ENCODE results near the gene CYP26C1. TPM values are rescaled to one million over a fixed set of nuclear protein-coding genes. Genes with fewer than 3 reads are reported as not detected.

Gene CYP26C1
- total and polyA plus RNA-seq, 8 donors: 0.04 to 0.17 (median 0.09) TPM; not detected in 1

GRCh38 chr10:93034426-93034825 lies 26.2 kb upstream of the CYP26C1 start:
- Histone ChIP-seq H3K27me3 (no peaks in the 10 kb centered on the region), H3K4me1 (no peaks in the 10 kb centered on the region), H3K27ac (no peak overlapping the region), H3K36me3 (no peaks in the 10 kb centered on the region), H3K9me3 (no peaks in the 10 kb centered on the region), H3K4me3 (no peak overlapping the region)
- WGBS, 2 donors: 62 to 69% methylated on average over 1 of the region's 1 CpG
- ATAC-seq (no peak), DNase-seq (no peak), FAIRE-seq (no peak)
- intact Hi-C loops (cut with DNase I): no loop called here
- no peak for TF ChIP-seq CTCF (IDR thresholded peaks at IDR 0.05)

- FAIRE-seq (no peak), ATAC-seq (no peak), DNase-seq (no peak)
- no peaks in the 10 kb centered on the region for H3K9me3 ChIP-seq
- no peak overlapping the region for H3K27ac ChIP-seq
- H3K4me1 ChIP-seq: no peaks in the 10 kb centered on the region
- TF ChIP-seq CTCF (IDR thresholded peaks at IDR 0.05): no peak
- no peaks in the 10 kb centered on the region for H3K27me3 ChIP-seq
- 92 to 93% methylated on average over 1 of the region's 1 CpG for WGBS, 2 donors
- H3K36me3 ChIP-seq: no peaks in the 10 kb centered on the region
- intact Hi-C loops (cut with DNase I): no loop called here
- no peak overlapping the region for H3K4me3 ChIP-seq
Measured at GRCh38 chr10:93039110-93039509, 21.5 kb upstream of the CYP26C1 start.

- no peak overlapping the region for H3K27ac ChIP-seq
- no peaks in the 10 kb centered on the region for H3K36me3 ChIP-seq
- no peak for TF ChIP-seq CTCF (IDR thresholded peaks at IDR 0.05)
- no peak for DNase-seq
- ATAC-seq: no peak
- FAIRE-seq: no peak
- WGBS, 2 donors: 70% methylated on average over 3 of the region's 3 CpGs
- no peaks in the 10 kb centered on the region for H3K27me3 ChIP-seq
- H3K4me1 ChIP-seq: no peaks in the 10 kb centered on the region
- intact Hi-C loops (cut with DNase I): no loop called here
- no peaks in the 10 kb centered on the region for H3K9me3 ChIP-seq
- no peak overlapping the region for H3K4me3 ChIP-seq
Measured at GRCh38 chr10:93039721-93040120, 20.9 kb upstream of the CYP26C1 start.

- no peak for ATAC-seq
- no peaks in the 10 kb centered on the region for H3K9me3 ChIP-seq
- intact Hi-C loops (cut with DNase I): no loop called here
- H3K27me3 ChIP-seq: no peaks in the 10 kb centered on the region
- no peak for DNase-seq
- no peak overlapping the region for H3K27ac ChIP-seq
- no peaks in the 10 kb centered on the region for H3K36me3 ChIP-seq
- H3K4me3 ChIP-seq: no peak overlapping the region
- WGBS, 2 donors: 94% methylated on average over 3 of the region's 3 CpGs
- FAIRE-seq: no peak
- no peak for TF ChIP-seq CTCF (IDR thresholded peaks at IDR 0.05)
- H3K4me1 ChIP-seq: no peaks in the 10 kb centered on the region
Measured at GRCh38 chr10:93054486-93054885, 6.1 kb upstream of the CYP26C1 start.

GRCh38 chr10:93058139-93058538 lies 2.5 kb upstream of the CYP26C1 start:
- no peak for ATAC-seq
- H3K4me1 ChIP-seq: peaks cover 0 to 3% (median 0%) of the 10 kb centered on the region in 3 donors
- TF ChIP-seq CTCF (IDR thresholded peaks at IDR 0.05): no peak
- no peaks in the 10 kb centered on the region for H3K27me3 ChIP-seq
- H3K9me3 ChIP-seq: no peaks in the 10 kb centered on the region
- intact Hi-C loops (cut with DNase I): no loop called here
- DNase-seq: no peak
- no peaks in the 10 kb centered on the region for H3K36me3 ChIP-seq
- WGBS, 2 donors: 94 to 96% methylated on average over 3 of the region's 3 CpGs
- no peak overlapping the region for H3K4me3 ChIP-seq
- no peak for FAIRE-seq
- H3K27ac ChIP-seq: no peak overlapping the region
